ENCODE data around the gene TASOR2.

Gene TASOR2

DNA sequence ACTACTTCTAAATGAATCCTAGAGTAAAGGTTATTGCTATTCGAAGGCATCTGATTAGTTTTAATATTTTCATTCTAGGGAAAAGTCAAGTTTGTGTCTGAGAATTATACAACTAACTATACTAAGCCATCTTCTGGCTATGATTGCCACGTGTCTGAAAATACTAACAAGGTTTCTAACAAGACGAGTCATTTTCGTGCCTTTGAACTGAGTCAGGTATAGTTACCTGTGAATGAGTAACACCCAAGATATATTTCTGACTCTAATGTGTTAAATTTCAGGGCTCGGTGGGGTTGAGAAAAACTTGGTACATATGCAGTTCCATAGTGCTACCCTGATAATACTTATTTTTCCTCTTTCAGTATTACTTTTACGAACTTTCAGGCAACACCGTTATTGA, 35.5 kb downstream of the TASOR2 start:
- Histone ChIP-seq H3K36me3 (ENCODE audit: control insufficient read depth in 4 of 4, insufficient read depth in 4 of 4, low read length in 3 of 4) (peaks cover 4 to 21% (median 10%) of the 10 kb centered on the region in 4 experiments), H3K9me3 (ENCODE audit: control extremely low read depth in 1 of 5, control insufficient read depth in 4 of 5, insufficient read depth in 2 of 5, low read depth in 1 of 5, low read length in 4 of 5) (no peaks in the 10 kb centered on the region), H3K27me3 (replicated peaks in 2 of 5; ENCODE audit: control insufficient read depth in 4 of 5, insufficient read depth in 5 of 5, low read length in 4 of 5) (no peaks in the 10 kb centered on the region), H3K27ac (ENCODE audit: insufficient read depth in 1 of 2, low read depth in 1 of 2, low read length in 2 of 2, poor library complexity in 1 of 2, severe bottlenecking in 2 of 2) (no peak overlapping the region), H3K4me1 (ENCODE audit: control extremely low read depth in 1 of 4, control insufficient read depth in 4 of 4, insufficient read depth in 4 of 4, low read length in 3 of 4) (no peaks in the 10 kb centered on the region), H3K4me3 (ENCODE audit: control insufficient read depth in 1 of 7, extremely low read depth in 1 of 7, insufficient read depth in 4 of 7, low read depth in 2 of 7, low read length in 6 of 7) (no peak overlapping the region)
- ChIA-PET POLR2A (no interaction called here), CTCF (no interaction called here)
- 94% methylated on average over 3 of the region's 7 CpGs for WGBS (ENCODE audit: insufficient coverage)
- no peak for DNase-seq

DNA sequence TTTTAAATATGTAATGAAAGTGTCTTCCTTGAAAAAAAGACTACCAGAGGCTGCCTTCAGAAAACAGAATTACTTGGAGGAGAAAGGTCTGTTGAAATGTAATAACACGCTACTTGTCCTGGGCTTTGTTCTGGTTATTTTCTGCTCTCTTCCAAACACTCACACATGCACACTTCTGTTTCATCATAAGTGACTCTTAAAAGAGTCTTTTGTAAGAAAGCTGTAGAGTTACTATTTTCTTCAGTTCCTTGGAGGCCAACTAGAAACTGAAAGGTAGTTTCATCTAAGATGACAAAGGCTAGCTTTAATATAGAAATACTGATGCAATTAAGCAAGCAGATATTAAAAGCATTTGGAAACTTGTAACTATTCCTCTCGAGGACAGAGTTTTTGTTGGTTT, 39.1 kb downstream of the TASOR2 start:
- H3K27ac ChIP-seq (ENCODE audit: insufficient read depth in 1 of 2, low read depth in 1 of 2, low read length in 2 of 2, poor library complexity in 1 of 2, severe bottlenecking in 2 of 2), result peak overlapping the region in 1 of 2 experiments; percentile 6
- peaks cover 11 to 37% (median 25%) of the 10 kb centered on the region in 4 experiments for H3K36me3 ChIP-seq (ENCODE audit: control insufficient read depth in 4 of 4, insufficient read depth in 4 of 4, low read length in 3 of 4)
- WGBS (ENCODE audit: insufficient coverage), result 60% methylated on average over 1 of the region's 2 CpGs
- no peaks in the 10 kb centered on the region for H3K27me3 ChIP-seq (replicated peaks in 2 of 5; ENCODE audit: control insufficient read depth in 4 of 5, insufficient read depth in 5 of 5, low read length in 4 of 5)
- ChIA-PET CTCF (interaction anchor here (0.6 kb wide), 1 partner anchor 288 kb away, joined by 3 read pairs; no protein-coding TSS in a partner anchor), POLR2A (no interaction called here)
- no peak overlapping the region for H3K4me3 ChIP-seq (ENCODE audit: control insufficient read depth in 1 of 7, extremely low read depth in 1 of 7, insufficient read depth in 4 of 7, low read depth in 2 of 7, low read length in 6 of 7)
- no peak for DNase-seq
- no peaks in the 10 kb centered on the region for H3K4me1 ChIP-seq (ENCODE audit: control extremely low read depth in 1 of 4, control insufficient read depth in 4 of 4, insufficient read depth in 4 of 4, low read length in 3 of 4)
- H3K9me3 ChIP-seq (ENCODE audit: control extremely low read depth in 1 of 5, control insufficient read depth in 4 of 5, insufficient read depth in 2 of 5, low read depth in 1 of 5, low read length in 4 of 5), result no peaks in the 10 kb centered on the region

DNA sequence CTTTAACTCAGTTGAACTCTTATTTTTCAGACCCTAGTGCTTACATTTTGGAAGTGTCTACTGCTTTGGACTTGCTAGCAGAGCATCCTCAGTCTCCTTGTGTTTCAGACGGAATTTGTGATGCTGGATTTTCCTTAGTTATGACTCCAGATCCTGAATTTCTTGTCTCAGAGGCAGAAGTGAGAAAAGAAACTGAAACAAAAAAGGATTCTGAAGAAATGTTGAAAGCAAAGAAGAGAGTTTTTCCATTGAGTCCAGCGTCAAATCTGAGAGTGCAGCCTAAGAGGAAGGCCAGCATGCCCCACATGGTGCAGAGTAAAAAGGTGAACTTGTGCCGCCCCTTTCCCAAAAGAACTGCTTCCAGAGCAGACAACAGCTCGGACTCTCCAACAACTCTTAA, 46.1 kb downstream of the TASOR2 start:
- ChIA-PET POLR2A (no interaction called here), CTCF (no interaction called here)
- Histone ChIP-seq H3K27ac (ENCODE audit: insufficient read depth in 1 of 2, low read depth in 1 of 2, low read length in 2 of 2, poor library complexity in 1 of 2, severe bottlenecking in 2 of 2) (no peak overlapping the region), H3K4me1 (ENCODE audit: control extremely low read depth in 1 of 4, control insufficient read depth in 4 of 4, insufficient read depth in 4 of 4, low read length in 3 of 4) (no peaks in the 10 kb centered on the region), H3K4me3 (ENCODE audit: control insufficient read depth in 1 of 7, extremely low read depth in 1 of 7, insufficient read depth in 4 of 7, low read depth in 2 of 7, low read length in 6 of 7) (no peak overlapping the region), H3K27me3 (replicated peaks in 2 of 5; ENCODE audit: control insufficient read depth in 4 of 5, insufficient read depth in 5 of 5, low read length in 4 of 5) (no peaks in the 10 kb centered on the region), H3K9me3 (ENCODE audit: control extremely low read depth in 1 of 5, control insufficient read depth in 4 of 5, insufficient read depth in 2 of 5, low read depth in 1 of 5, low read length in 4 of 5) (no peaks in the 10 kb centered on the region), H3K36me3 (ENCODE audit: control insufficient read depth in 4 of 4, insufficient read depth in 4 of 4, low read length in 3 of 4) (peaks cover 19 to 50% (median 36%) of the 10 kb centered on the region in 4 experiments)
- DNase-seq, result no peak
- WGBS (ENCODE audit: insufficient coverage), result 100% methylated on average over 3 of the region's 4 CpGs

DNA sequence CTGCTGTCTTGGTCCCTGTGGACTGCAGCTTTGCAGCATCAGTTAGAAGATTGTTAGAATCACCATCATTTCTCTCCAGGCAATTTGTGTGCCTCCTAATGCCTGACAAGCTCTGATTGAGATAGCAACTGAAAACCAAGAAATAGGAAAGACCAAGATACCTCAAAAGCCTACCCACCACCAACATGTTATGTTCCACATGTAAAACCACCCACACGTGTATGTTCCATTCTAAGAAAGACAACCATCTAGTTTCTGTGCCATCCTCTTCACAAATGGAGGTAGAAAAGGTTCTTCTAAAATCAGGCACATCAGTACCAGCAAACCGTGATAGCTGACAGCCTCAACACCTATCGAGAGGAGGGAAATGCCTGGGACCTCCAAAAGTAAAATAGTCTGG, 46.9 kb downstream of the TASOR2 start:
- ChIA-PET POLR2A (no interaction called here), CTCF (interaction anchor here (0.6 to 1.4 kb wide), 2 partner anchors 10 to 925 kb away, joined by 4 read pairs; no protein-coding TSS in a partner anchor)
- H3K4me1 ChIP-seq (ENCODE audit: control extremely low read depth in 1 of 4, control insufficient read depth in 4 of 4, insufficient read depth in 4 of 4, low read length in 3 of 4), result no peaks in the 10 kb centered on the region
- no peaks in the 10 kb centered on the region for H3K27me3 ChIP-seq (replicated peaks in 2 of 5; ENCODE audit: control insufficient read depth in 4 of 5, insufficient read depth in 5 of 5, low read length in 4 of 5)
- H3K9me3 ChIP-seq (ENCODE audit: control extremely low read depth in 1 of 5, control insufficient read depth in 4 of 5, insufficient read depth in 2 of 5, low read depth in 1 of 5, low read length in 4 of 5), result no peaks in the 10 kb centered on the region
- no peak overlapping the region for H3K4me3 ChIP-seq (ENCODE audit: control insufficient read depth in 1 of 7, extremely low read depth in 1 of 7, insufficient read depth in 4 of 7, low read depth in 2 of 7, low read length in 6 of 7)
- H3K27ac ChIP-seq (ENCODE audit: insufficient read depth in 1 of 2, low read depth in 1 of 2, low read length in 2 of 2, poor library complexity in 1 of 2, severe bottlenecking in 2 of 2), result no peak overlapping the region
- no peak for DNase-seq
- whole genome bisulfite sequencing (ENCODE audit: insufficient coverage), result 90% methylated on average over 2 of the region's 3 CpGs
- peaks cover 19 to 52% (median 35%) of the 10 kb centered on the region in 4 experiments for H3K36me3 ChIP-seq (ENCODE audit: control insufficient read depth in 4 of 4, insufficient read depth in 4 of 4, low read length in 3 of 4)

DNA sequence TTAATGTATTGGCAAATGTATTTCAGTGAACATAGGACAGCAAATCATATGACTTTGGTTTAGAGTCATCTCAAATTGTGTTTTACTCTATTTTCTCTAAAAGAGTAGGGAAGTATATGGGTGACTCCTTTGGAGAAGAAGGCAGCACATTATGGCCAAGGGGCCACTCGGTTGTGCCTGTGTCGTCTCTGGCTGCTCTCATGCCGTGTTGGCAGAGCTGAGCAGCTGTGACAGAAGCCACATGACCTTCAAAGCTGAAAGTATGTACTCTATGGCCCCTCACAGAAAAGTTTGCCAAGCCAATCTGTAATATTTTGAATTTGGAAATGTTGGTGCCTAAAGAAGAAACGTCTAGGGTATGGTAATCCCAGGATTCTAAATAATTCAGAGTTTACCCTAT, 47.5 kb downstream of the TASOR2 start:
- Histone ChIP-seq H3K27ac (ENCODE audit: insufficient read depth in 1 of 2, low read depth in 1 of 2, low read length in 2 of 2, poor library complexity in 1 of 2, severe bottlenecking in 2 of 2) (no peak overlapping the region), H3K27me3 (replicated peaks in 2 of 5; ENCODE audit: control insufficient read depth in 4 of 5, insufficient read depth in 5 of 5, low read length in 4 of 5) (no peaks in the 10 kb centered on the region), H3K4me1 (ENCODE audit: control extremely low read depth in 1 of 4, control insufficient read depth in 4 of 4, insufficient read depth in 4 of 4, low read length in 3 of 4) (no peaks in the 10 kb centered on the region), H3K9me3 (ENCODE audit: control extremely low read depth in 1 of 5, control insufficient read depth in 4 of 5, insufficient read depth in 2 of 5, low read depth in 1 of 5, low read length in 4 of 5) (no peaks in the 10 kb centered on the region), H3K36me3 (ENCODE audit: control insufficient read depth in 4 of 4, insufficient read depth in 4 of 4, low read length in 3 of 4) (peaks cover 19 to 47% (median 32%) of the 10 kb centered on the region in 4 experiments), H3K4me3 (ENCODE audit: control insufficient read depth in 1 of 7, extremely low read depth in 1 of 7, insufficient read depth in 4 of 7, low read depth in 2 of 7, low read length in 6 of 7) (no peak overlapping the region)
- ChIA-PET CTCF (interaction anchor here (0.6 to 1.4 kb wide), 2 partner anchors 9 to 925 kb away, joined by 4 read pairs; no protein-coding TSS in a partner anchor), POLR2A (no interaction called here)
- no peak for DNase-seq
- 93% methylated on average over 4 of the region's 4 CpGs for WGBS (ENCODE audit: insufficient coverage)
